GM19099 (cell line): Measurements from ENCODE around the gene POPDC2.

Experiments used
- POLR2A ChIP-seq: IDR thresholded peaks from 3 replicates; pipeline ENCODE4 v1.6.1; 2011; ENCODE audit warnings: low read depth; ENCODE audit not compliant: insufficient read length; ENCODE audit errors: extremely low read depth

POPDC2 gene

DNA sequence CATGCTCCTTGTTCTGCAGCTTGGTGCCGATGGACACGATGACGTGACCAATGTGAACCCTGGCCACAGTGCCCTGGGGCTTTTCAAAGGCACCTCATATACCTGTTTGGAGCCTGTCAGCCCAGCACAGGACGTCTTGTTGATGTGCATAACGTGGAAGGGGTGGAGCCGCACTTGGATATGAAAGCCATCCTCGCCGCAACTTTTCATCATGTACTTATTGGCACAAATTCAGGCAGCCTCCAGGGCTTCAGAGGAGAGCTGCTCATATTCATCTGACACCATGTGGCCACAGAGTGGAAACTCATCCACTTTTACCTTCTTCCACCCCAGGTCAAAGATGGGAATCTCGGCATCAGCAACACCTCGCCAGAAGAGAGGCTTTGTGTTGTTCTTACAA, 24.7 kb downstream of the POPDC2 start:
- no peak for TF ChIP-seq POLR2A

GRCh38 chr3:119632829-119633228, 27.6 kb downstream of the POPDC2 start:
- no peak for TF ChIP-seq POLR2A

DNA sequence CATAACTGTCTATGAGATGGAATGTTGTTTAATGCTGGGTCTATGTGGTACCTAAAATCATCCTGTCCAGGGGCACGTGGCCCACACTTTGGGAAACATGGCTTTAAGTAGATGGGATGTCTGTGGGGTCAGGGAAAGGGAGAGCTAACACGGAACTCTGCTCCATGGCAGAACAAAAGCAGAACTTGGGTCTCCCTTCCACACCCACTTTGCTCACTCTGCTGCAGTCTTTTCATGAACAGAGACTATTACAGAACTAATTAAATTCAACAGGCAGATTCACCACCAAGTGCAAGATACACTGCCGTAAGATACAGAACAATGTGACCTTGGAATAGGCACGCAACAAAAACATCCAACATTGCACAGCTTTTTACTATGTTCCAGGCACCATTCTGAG, 28.2 kb downstream of the POPDC2 start:
- no peak for TF ChIP-seq POLR2A

DNA sequence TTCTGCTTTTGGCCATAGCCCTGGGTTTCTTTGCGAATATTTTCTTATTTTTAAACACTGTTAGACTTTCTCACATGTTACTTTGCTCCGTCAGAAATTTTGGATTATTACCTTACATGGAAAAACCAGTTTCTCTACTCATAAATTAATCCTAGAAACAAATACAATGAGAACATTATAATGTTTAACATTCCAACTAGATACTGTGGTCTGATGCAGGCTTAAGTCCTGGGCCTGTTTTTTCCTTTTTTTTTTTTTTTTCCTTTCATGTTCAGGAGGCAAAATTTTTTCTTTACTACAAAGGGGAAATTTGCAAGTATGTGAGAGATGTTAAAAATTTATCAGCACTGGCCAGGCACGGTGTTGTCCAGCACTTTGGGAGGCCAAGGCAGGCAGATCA, 28.9 kb downstream of the POPDC2 start:
- TF ChIP-seq POLR2A: no peak

- no peak for TF ChIP-seq POLR2A
Observed at GRCh38 chr3:119630880-119631329, 29.5 kb downstream of the POPDC2 start.

GRCh38 chr3:119630128-119630879, 30.1 kb downstream of the POPDC2 start:
- no peak for TF ChIP-seq POLR2A

DNA sequence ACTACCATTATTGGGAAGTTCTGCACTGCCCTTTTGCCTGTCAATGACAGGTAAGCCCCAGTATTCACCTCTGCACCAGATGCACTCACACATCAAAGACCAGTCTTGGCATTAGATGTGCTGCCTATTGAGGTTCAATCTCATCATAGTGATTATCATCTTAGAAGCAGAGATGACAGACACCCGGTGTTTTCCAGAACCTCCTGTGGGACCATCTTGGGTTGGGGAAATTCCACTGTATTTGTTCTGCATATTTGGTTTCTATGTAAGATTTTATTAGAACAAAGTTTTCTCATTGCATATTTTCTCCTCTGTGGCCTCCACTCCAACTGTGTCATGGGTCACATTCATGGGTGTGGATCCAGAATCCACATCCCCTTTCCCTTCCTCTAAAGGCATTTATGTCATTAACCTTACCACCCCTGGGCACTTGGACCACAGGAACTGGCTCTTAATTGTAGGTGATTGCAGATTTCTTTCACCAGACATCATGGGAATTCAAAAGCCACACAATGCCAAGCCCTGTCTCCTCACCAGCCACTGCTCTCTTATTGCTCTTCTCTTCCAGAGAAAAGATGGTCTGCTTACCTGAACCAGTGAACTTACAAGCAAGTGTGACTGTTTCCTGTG, 31.5 kb downstream of the POPDC2 start:
- no peak for TF ChIP-seq POLR2A

GRCh38 chr3:119628390-119628789, 32.0 kb downstream of the POPDC2 start:
- TF ChIP-seq POLR2A: no peak

DNA sequence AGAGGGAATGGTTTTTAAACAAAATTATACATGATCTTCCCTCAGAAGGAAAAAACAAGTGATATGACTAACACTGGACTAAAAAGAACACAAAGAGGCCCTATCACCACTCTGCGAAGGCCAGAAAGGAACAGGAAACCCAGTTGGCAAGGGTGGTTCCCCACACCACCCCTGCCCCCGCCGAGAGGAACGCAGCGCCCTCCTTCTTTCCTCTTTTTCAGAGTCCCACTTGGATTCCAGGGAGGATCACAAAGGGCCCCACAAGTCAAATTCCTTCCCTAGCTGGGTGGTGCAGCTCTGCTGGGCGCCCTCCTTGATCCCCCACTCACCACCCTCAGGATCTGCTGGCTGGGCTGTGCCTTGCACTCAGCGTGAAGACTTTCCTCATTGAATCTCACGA, 32.9 kb downstream of the POPDC2 start:
- no peak for TF ChIP-seq POLR2A

- no peak for TF ChIP-seq POLR2A
Observed at GRCh38 chr3:119626196-119626595, 34.2 kb downstream of the POPDC2 start.

GRCh38 chr3:119625451-119626153, 34.8 kb downstream of the POPDC2 start:
- no peak for TF ChIP-seq POLR2A

- no peak for TF ChIP-seq POLR2A
Observed at GRCh38 chr3:119624002-119624720, 36.2 kb downstream of the POPDC2 start.

- TF ChIP-seq POLR2A: no peak
Observed at GRCh38 chr3:119620899-119621298, 39.5 kb downstream of the POPDC2 start.

GRCh38 chr3:119619094-119619493, 41.3 kb downstream of the POPDC2 start:
- no peak for TF ChIP-seq POLR2A

GRCh38 chr3:119616056-119616455, 44.3 kb downstream of the POPDC2 start:
- TF ChIP-seq POLR2A: no peak
